Measurements from ENCODE around the gene KRT76. TPM values are rescaled to one million over a fixed set of nuclear protein-coding genes. Genes with fewer than 3 reads are reported as not detected.

KRT76 gene
- polyA plus RNA-seq, 1 donor (not counting 4 experiments of a cell fraction or from before 2014, with no cell fraction given), result not detected

- dilution Hi-C loops (cut with MboI; ENCODE audit: extremely low pct_ligation_motif_present, low sequenced_read_pairs), result no loop called here
- H3K9me1 ChIP-seq (ENCODE audit: control insufficient read depth, extremely low read depth, insufficient read depth, low read length), result no peaks in the 10 kb centered on the region
- no peak overlapping the region for H3K27ac ChIP-seq (ENCODE audit: control insufficient read depth, insufficient read depth, low read length)
- no peaks in the 10 kb centered on the region for H3K36me3 ChIP-seq (ENCODE audit: control insufficient read depth in 2 of 2, extremely low read depth in 1 of 2, insufficient read depth in 2 of 2, low read length in 2 of 2)
- H4K20me1 ChIP-seq (ENCODE audit: control insufficient read depth, extremely low read depth, insufficient read depth, low read length), result no peaks in the 10 kb centered on the region
- DNase-seq (ENCODE audit: low read depth, low spot score) (no peak), FAIRE-seq (no peak)
- H3K9me3 ChIP-seq (ENCODE audit: control insufficient read depth, low read depth, low read length), result peaks cover 1% of the 10 kb centered on the region
- no peak overlapping the region for H2AFZ ChIP-seq (ENCODE audit: control insufficient read depth, low read length)
- no peaks in the 10 kb centered on the region for H3K79me2 ChIP-seq (ENCODE audit: control insufficient read depth, insufficient read depth, low read length)
- H3K27me3 ChIP-seq (ENCODE audit: control insufficient read depth, extremely low read depth, insufficient read depth, low read length), result peaks cover 41% of the 10 kb centered on the region
- no peaks in the 10 kb centered on the region for H3K4me1 ChIP-seq (ENCODE audit: control insufficient read depth, extremely low read depth, insufficient read depth, low read length)
- no peak overlapping the region for H3K4me2 ChIP-seq (ENCODE audit: control insufficient read depth, extremely low read depth, insufficient read depth, low read depth, low read length)
- H3K9ac ChIP-seq (ENCODE audit: control insufficient read depth, extremely low read depth, insufficient read depth, low read length), result no peak overlapping the region
- TF ChIP-seq CTCF (optimal IDR thresholded peaks at IDR 0.05 in 1 of 3, IDR thresholded peaks at IDR 0.05 in 1 of 3, conservative IDR thresholded peaks at IDR 0.05 in 1 of 3; ENCODE audit: extremely low read depth in 1 of 3, insufficient read depth in 2 of 3, low read length in 3 of 3) (no peak), EZH2 (IDR thresholded peaks at IDR 0.05; ENCODE audit: low read length) (no peak)
- no peak overlapping the region for H3K4me3 ChIP-seq (ENCODE audit: control insufficient read depth in 2 of 3, extremely low read depth in 1 of 3, insufficient read depth in 2 of 3, low read depth in 1 of 3, low read length in 3 of 3)
Observed at GRCh38 chr12:52757449-52758176, 19.5 kb downstream of the KRT76 start.

GRCh38 chr12:52756281-52756960, 20.7 kb downstream of the KRT76 start:
- Histone ChIP-seq H3K4me2 (ENCODE audit: control insufficient read depth, extremely low read depth, insufficient read depth, low read depth, low read length) (no peak overlapping the region), H3K4me1 (ENCODE audit: control insufficient read depth, extremely low read depth, insufficient read depth, low read length) (no peaks in the 10 kb centered on the region), H3K27ac (ENCODE audit: control insufficient read depth, insufficient read depth, low read length) (no peak overlapping the region), H3K79me2 (ENCODE audit: control insufficient read depth, insufficient read depth, low read length) (no peaks in the 10 kb centered on the region), H3K9me1 (ENCODE audit: control insufficient read depth, extremely low read depth, insufficient read depth, low read length) (no peaks in the 10 kb centered on the region), H3K36me3 (ENCODE audit: control insufficient read depth in 2 of 2, extremely low read depth in 1 of 2, insufficient read depth in 2 of 2, low read length in 2 of 2) (no peaks in the 10 kb centered on the region), H3K4me3 (ENCODE audit: control insufficient read depth in 2 of 3, extremely low read depth in 1 of 3, insufficient read depth in 2 of 3, low read depth in 1 of 3, low read length in 3 of 3) (no peak overlapping the region), H3K9ac (ENCODE audit: control insufficient read depth, extremely low read depth, insufficient read depth, low read length) (no peak overlapping the region), H3K9me3 (ENCODE audit: control insufficient read depth, low read depth, low read length) (peaks cover 1% of the 10 kb centered on the region), H4K20me1 (ENCODE audit: control insufficient read depth, extremely low read depth, insufficient read depth, low read length) (no peaks in the 10 kb centered on the region), H3K27me3 (ENCODE audit: control insufficient read depth, extremely low read depth, insufficient read depth, low read length) (peaks cover 44% of the 10 kb centered on the region), H2AFZ (ENCODE audit: control insufficient read depth, low read length) (no peak overlapping the region)
- dilution Hi-C loops (cut with MboI; ENCODE audit: extremely low pct_ligation_motif_present, low sequenced_read_pairs), result no loop called here
- TF ChIP-seq EZH2 (IDR thresholded peaks at IDR 0.05; ENCODE audit: low read length), result no peak
- no peak for TF ChIP-seq CTCF (optimal IDR thresholded peaks at IDR 0.05 in 1 of 3, IDR thresholded peaks at IDR 0.05 in 1 of 3, conservative IDR thresholded peaks at IDR 0.05 in 1 of 3; ENCODE audit: extremely low read depth in 1 of 3, insufficient read depth in 2 of 3, low read length in 3 of 3)
- DNase-seq (ENCODE audit: low read depth, low spot score) (no peak), FAIRE-seq (no peak)
